ENCODE data around the gene BANP.
"Not testable (repeated sequence)": the region's sequence is repeated elsewhere in the genome, so short reads cannot be mapped to it uniquely, and the experiment has no call there.

- not testable (repeated sequence) for TF ChIP-seq CTCF, POLR2A (IDR thresholded peaks at IDR 0.05)
Observed at GRCh38 chr16:88076932-88077320, 125.7 kb downstream of the BANP start.
